HCT116 (cell line): Measurements from ENCODE around the gene PIK3CA.

Experiments used
- EZH2 ChIP-seq: fragments of 200-600 bp; sonication (generic); IDR thresholded peaks from 2 replicates; pipeline ENCODE4 v1.6.1; 2017; ENCODE audit warnings: antibody characterized with exemption, mixed run types
- MAX ChIP-seq: IDR thresholded peaks from 2 replicates; pipeline ENCODE4 v1.6.1; 2012
- POLR2A ChIP-seq: IDR thresholded peaks from 2 replicates; pipeline ENCODE4 v1.7.0; 2011; ENCODE audit warnings: borderline replicate concordance; ENCODE audit not compliant: insufficient read depth, insufficient read length; ENCODE audit errors: extremely low read depth
- ZNF274 ChIP-seq: fragments of 200-500 bp; sonication (Bioruptor generic); IDR thresholded peaks from 2 replicates; pipeline ENCODE4 v1.6.1; 2014; ENCODE audit warnings: mild to moderate bottlenecking, low read depth, low read length, inconsistent platforms
- TF ChIP-seq, protein P1 (sequence below), 3 experiments: fragments of 200-600 bp in 1 of 3; sonication (generic) in 1 of 3; IDR thresholded peaks in 2 of 3; conservative IDR thresholded peaks in 1 of 3; 2 replicates each; pipeline ENCODE4 v1.5.1; 2012 to 2017; ENCODE audit warnings: low read depth in 2 of 3, low read length in 2 of 3, antibody characterized with exemption in 1 of 3, borderline replicate concordance in 1 of 3, control low read depth in 1 of 3, mild to moderate bottlenecking in 1 of 3, mixed read lengths in 1 of 3, mixed run types in 1 of 3, moderate library complexity in 1 of 3; ENCODE audit not compliant: insufficient read depth in 1 of 3
- TF ChIP-seq, protein P2 (sequence below): IDR thresholded peaks from 2 replicates; pipeline ENCODE4 v1.6.1; 2012; ENCODE audit warnings: low read depth

DNA sequence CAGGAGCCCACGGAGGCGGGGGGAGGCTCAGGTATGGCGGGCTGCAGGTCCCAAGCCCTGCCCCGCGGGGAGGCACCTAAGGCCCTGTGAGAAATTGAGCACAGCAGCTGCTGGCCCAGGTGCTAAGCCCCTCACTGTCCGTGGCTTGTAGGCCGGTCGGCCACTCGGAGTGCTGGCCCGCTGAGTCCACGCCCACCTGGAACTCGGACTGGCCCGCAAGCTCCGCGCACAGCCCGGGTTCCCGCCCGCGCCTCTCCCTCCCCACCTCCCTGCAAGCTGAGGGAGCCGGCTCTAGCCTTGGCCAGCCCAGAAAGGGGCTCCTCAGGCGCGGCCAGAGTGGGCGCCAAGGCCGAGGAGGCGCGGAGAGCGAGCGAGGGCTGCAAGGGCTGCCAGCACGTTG lies 115.0 kb downstream of the PIK3CA start:
- TF ChIP-seq POLR2A: no peak
- TF ChIP-seq, protein P1, sequence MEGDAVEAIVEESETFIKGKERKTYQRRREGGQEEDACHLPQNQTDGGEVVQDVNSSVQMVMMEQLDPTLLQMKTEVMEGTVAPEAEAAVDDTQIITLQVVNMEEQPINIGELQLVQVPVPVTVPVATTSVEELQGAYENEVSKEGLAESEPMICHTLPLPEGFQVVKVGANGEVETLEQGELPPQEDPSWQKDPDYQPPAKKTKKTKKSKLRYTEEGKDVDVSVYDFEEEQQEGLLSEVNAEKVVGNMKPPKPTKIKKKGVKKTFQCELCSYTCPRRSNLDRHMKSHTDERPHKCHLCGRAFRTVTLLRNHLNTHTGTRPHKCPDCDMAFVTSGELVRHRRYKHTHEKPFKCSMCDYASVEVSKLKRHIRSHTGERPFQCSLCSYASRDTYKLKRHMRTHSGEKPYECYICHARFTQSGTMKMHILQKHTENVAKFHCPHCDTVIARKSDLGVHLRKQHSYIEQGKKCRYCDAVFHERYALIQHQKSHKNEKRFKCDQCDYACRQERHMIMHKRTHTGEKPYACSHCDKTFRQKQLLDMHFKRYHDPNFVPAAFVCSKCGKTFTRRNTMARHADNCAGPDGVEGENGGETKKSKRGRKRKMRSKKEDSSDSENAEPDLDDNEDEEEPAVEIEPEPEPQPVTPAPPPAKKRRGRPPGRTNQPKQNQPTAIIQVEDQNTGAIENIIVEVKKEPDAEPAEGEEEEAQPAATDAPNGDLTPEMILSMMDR (IDR thresholded peaks at IDR 0.05 in 2 of 3, conservative IDR thresholded peaks at IDR 0.05 in 1 of 3; ENCODE audit: borderline replicate concordance in 1 of 3, insufficient read depth in 1 of 3, low read depth in 2 of 3, low read length in 2 of 3): no peak
- TF ChIP-seq ZNF274: no peak
- TF ChIP-seq MAX: no peak
- no peak for TF ChIP-seq EZH2
- TF ChIP-seq, protein P2, sequence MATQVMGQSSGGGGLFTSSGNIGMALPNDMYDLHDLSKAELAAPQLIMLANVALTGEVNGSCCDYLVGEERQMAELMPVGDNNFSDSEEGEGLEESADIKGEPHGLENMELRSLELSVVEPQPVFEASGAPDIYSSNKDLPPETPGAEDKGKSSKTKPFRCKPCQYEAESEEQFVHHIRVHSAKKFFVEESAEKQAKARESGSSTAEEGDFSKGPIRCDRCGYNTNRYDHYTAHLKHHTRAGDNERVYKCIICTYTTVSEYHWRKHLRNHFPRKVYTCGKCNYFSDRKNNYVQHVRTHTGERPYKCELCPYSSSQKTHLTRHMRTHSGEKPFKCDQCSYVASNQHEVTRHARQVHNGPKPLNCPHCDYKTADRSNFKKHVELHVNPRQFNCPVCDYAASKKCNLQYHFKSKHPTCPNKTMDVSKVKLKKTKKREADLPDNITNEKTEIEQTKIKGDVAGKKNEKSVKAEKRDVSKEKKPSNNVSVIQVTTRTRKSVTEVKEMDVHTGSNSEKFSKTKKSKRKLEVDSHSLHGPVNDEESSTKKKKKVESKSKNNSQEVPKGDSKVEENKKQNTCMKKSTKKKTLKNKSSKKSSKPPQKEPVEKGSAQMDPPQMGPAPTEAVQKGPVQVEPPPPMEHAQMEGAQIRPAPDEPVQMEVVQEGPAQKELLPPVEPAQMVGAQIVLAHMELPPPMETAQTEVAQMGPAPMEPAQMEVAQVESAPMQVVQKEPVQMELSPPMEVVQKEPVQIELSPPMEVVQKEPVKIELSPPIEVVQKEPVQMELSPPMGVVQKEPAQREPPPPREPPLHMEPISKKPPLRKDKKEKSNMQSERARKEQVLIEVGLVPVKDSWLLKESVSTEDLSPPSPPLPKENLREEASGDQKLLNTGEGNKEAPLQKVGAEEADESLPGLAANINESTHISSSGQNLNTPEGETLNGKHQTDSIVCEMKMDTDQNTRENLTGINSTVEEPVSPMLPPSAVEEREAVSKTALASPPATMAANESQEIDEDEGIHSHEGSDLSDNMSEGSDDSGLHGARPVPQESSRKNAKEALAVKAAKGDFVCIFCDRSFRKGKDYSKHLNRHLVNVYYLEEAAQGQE: no peak
